Measurements from ENCODE around the gene CAPN8.

The CAPN8 gene

GRCh38 chr1:223653431-223653830 lies 12.1 kb downstream of the CAPN8 start:
- Mint-ChIP-seq H3K4me3 (no peak overlapping the region), H3K36me3 (no peaks in the 10 kb centered on the region), H3K27ac (no peak overlapping the region), H3K9me3 (no peaks in the 10 kb centered on the region), H3K4me1 (no peaks in the 10 kb centered on the region), H3K27me3 (peaks cover 18 to 25% of the 10 kb centered on the region in 2 donors)
- ATAC-seq (replicated peaks) (no peak), DNase-seq (no peak)

DNA sequence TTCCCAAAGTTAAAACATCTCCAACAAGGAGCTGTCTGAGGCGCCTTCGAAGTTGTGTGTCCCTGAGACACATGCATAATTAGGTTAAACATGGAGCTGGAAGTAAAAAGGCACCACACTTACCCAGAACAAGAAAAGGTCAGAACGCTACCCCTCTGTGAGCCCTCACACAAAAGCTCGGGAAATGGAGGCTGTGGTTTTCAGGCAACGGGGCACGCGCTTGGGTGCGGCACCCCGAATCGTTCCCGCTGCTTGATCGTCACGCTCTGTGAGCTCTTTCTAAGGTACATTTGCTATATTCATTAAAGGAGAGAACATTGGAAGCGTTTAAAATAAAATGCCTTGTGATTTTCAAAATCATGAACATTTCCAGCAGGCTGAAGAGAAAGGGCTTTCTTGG lies 12.5 kb downstream of the CAPN8 start:
- DNase-seq, result no peak
- no peak for ATAC-seq (replicated peaks)
- Mint-ChIP-seq H3K27me3 (peaks cover 18 to 24% of the 10 kb centered on the region in 2 donors), H3K4me1 (no peaks in the 10 kb centered on the region), H3K36me3 (no peaks in the 10 kb centered on the region), H3K4me3 (no peak overlapping the region), H3K9me3 (no peaks in the 10 kb centered on the region), H3K27ac (no peak overlapping the region)

DNA sequence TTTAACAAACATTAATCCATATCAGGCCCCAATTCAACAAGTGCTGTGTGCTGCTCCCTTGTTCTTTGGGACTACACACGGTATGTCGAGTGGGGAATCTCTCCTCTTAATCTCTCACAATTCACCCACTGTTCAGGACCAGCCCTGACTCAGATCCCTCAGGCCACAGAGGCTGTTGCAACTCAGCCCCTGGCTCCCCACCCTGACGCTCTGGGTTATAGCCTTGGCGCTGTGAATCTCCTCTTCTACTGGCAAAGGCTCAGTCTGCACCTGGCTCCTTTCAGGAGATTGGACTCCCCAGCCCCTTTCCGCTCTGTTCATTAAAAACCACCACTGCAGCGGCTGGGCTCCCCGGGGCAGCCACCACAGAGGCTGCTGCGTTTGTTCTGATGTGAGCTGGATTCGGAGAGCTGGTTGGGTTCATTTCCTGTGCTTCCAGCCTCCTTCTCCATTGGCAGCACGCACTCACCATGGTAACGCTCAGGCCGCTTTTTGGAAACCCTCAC lies 13.0 kb downstream of the CAPN8 start:
- no peak overlapping the region for H3K4me3 Mint-ChIP-seq
- no peaks in the 10 kb centered on the region for H3K36me3 Mint-ChIP-seq
- ATAC-seq (replicated peaks), result no peak
- DNase-seq, result no peak
- H3K27ac Mint-ChIP-seq, result no peak overlapping the region
- no peaks in the 10 kb centered on the region for H3K4me1 Mint-ChIP-seq
- peaks cover 18 to 20% of the 10 kb centered on the region in 2 donors for H3K27me3 Mint-ChIP-seq
- no peaks in the 10 kb centered on the region for H3K9me3 Mint-ChIP-seq

DNA sequence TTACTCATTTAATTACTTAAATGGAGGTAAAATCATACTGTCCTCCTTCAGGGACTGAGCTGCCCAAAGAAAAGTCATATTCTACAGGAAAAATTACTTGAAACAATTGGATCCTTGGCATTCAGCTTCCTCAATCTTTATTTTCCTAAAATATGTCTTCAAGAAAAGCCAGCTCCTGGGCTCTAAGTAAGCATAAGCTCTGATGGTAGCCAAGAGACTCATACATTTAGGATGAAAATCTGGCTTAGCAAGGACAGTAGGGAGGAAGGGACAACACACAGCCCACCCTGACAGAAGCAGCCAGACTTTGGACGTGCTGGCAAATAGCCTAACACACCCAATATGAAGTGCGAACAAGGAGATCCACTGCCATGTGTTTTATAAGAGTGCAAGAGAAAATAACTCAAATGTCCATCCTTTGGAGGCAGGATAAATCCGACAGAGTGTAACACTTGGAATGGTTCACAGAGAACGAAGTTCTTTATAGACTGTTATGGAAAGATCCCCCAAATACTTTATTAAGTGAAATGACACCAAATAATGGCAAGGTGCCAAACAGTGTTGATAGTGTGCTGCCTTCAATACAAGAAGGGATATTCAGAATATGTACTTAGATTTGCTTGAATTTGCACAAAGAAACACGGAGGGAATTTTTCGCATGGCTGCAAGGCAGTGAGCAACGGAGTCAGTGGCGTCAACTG lies 14.1 kb downstream of the CAPN8 start:
- no peak overlapping the region for H3K27ac Mint-ChIP-seq
- H3K36me3 Mint-ChIP-seq, result no peaks in the 10 kb centered on the region
- H3K9me3 Mint-ChIP-seq, result no peaks in the 10 kb centered on the region
- H3K4me3 Mint-ChIP-seq, result no peak overlapping the region
- no peak for ATAC-seq (replicated peaks)
- DNase-seq, result no peak
- peaks cover 18 to 20% of the 10 kb centered on the region in 2 donors for H3K27me3 Mint-ChIP-seq
- no peaks in the 10 kb centered on the region for H3K4me1 Mint-ChIP-seq

DNA sequence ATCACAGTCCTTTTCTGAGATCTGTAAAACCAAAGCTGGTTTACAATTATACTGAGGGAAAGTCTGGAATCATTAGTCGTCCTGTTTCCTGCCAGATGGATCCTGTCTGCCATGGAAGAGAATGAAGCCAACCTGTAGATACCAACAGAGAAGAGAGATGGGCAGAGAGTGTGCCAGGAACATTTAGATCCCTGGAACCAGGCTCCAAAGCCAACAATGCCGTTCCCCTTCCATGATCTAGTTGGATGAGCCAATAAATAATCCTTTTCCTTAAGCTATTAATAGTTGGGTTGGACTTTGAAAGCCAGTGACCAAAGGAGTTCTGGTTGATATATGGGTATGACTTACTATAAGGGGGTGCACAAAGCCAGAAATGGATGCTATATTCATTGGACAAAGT lies 15.0 kb downstream of the CAPN8 start:
- H3K4me3 Mint-ChIP-seq, result no peak overlapping the region

DNA sequence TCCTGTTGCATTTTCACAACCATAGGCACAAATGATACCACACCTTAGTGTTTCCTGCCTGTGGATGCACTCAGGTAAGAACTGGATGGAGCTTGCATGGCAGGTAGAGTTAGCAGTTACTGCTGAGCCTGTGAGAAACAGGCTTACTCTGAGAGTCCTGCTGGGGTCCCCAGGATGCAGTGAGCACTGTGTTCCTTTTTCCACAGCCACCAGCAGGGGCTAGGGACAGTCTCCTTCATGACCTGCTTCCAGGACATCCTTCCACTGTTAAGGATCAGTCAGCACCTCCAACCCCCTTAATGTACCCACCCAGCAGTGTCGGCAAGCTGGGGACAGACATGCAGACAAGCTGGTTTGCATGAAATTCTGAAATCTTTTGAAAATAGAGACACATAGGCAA lies 16.3 kb downstream of the CAPN8 start:
- Mint-ChIP-seq H3K4me3 (no peak overlapping the region), H3K27ac (no peak overlapping the region), H3K36me3 (no peaks in the 10 kb centered on the region), H3K4me1 (no peaks in the 10 kb centered on the region), H3K27me3 (peaks cover 5 to 8% of the 10 kb centered on the region in 2 donors), H3K9me3 (no peaks in the 10 kb centered on the region)
- DNase-seq (no peak), ATAC-seq (replicated peaks) (no peak)

More for the DNA sequence above, 15.0 kb downstream of the CAPN8 start:
- H3K27me3 Mint-ChIP-seq, result peaks cover 14 to 17% of the 10 kb centered on the region in 2 donors
- no peaks in the 10 kb centered on the region for H3K36me3 Mint-ChIP-seq
- no peaks in the 10 kb centered on the region for H3K9me3 Mint-ChIP-seq
- DNase-seq, result no peak
- H3K27ac Mint-ChIP-seq, result no peak overlapping the region
- no peaks in the 10 kb centered on the region for H3K4me1 Mint-ChIP-seq
- no peak for ATAC-seq (replicated peaks)

- Mint-ChIP-seq H3K4me3 (no peak overlapping the region), H3K9me3 (no peaks in the 10 kb centered on the region), H3K4me1 (no peaks in the 10 kb centered on the region), H3K36me3 (no peaks in the 10 kb centered on the region), H3K27ac (no peak overlapping the region), H3K27me3 (peaks cover 5 to 14% of the 10 kb centered on the region in 2 donors)
- ATAC-seq (replicated peaks) (no peak), DNase-seq (no peak)
These were observed 18.3 kb downstream of the CAPN8 start for GRCh38 chr1:223647249-223647648.

DNA sequence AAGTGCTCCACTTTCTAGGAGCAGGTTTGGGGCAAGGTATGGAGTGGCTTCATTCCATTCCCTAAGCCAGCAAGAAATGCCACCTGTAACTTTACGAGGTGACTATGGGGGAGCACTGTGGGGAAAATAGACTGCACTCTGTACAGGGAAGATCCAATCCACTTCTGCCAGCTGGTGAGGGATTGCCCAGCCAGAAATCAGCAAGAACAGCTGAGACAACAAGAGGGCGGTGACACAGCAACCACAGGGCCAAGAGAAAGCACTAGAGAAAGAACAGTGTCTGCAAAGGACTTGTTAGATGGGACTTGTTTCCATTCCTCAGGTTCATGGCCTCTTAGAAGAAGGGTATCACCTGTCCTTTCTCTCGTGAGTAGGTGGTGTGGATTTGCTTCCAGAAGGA lies 19.6 kb downstream of the CAPN8 start:
- H3K4me1 Mint-ChIP-seq, result no peaks in the 10 kb centered on the region
- ATAC-seq (replicated peaks), result no peak
- peaks cover 12 to 25% of the 10 kb centered on the region in 2 donors for H3K27me3 Mint-ChIP-seq
- no peak overlapping the region for H3K4me3 Mint-ChIP-seq
- no peaks in the 10 kb centered on the region for H3K36me3 Mint-ChIP-seq
- no peaks in the 10 kb centered on the region for H3K9me3 Mint-ChIP-seq
- H3K27ac Mint-ChIP-seq, result no peak overlapping the region
- DNase-seq, result no peak

- Mint-ChIP-seq H3K9me3 (peaks cover 8 to 10% of the 10 kb centered on the region in 2 donors), H3K27me3 (peaks cover 21 to 39% of the 10 kb centered on the region in 2 donors), H3K4me3 (no peak overlapping the region), H3K27ac (no peak overlapping the region), H3K36me3 (peaks cover 0 to 2% of the 10 kb centered on the region in 2 donors), H3K4me1 (no peaks in the 10 kb centered on the region)
- ATAC-seq (replicated peaks) (no peak), DNase-seq (no peak)
These were observed 23.3 kb downstream of the CAPN8 start for GRCh38 chr1:223642237-223642636.

DNA sequence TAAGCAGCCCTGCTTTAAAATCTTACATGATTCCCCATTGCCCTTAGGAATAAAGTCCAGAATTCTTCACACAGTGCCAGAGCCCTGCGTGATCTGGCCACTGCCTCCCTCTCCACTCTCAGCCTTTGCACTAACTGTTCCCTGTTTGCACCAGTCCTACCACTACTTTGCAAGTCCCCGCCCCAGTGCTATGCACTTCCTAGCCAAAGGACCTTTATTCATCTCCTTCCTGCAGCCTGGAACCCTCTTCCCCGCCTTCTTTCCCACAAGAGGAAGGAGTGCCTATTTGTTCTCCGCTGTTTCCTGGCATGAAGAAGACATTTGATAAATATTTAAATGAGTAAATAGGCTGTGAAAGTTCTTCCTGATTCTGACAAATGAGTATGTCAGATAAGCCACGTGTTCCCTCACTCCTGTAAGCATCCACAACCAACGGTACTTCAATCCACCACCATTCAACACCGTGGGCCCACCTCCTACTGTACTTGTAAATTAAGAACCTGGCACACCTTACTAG lies 23.9 kb downstream of the CAPN8 start:
- DNase-seq (no peak), ATAC-seq (replicated peaks) (no peak)
- no peaks in the 10 kb centered on the region for H3K4me1 Mint-ChIP-seq
- no peak overlapping the region for H3K4me3 Mint-ChIP-seq
- H3K9me3 Mint-ChIP-seq, result peaks cover 8 to 12% of the 10 kb centered on the region in 2 donors
- peaks cover 27 to 45% of the 10 kb centered on the region in 2 donors for H3K27me3 Mint-ChIP-seq
- H3K27ac Mint-ChIP-seq, result no peak overlapping the region
- peaks cover 0 to 2% of the 10 kb centered on the region in 2 donors for H3K36me3 Mint-ChIP-seq

GRCh38 chr1:223639331-223639749 lies 26.2 kb downstream of the CAPN8 start:
- H3K27me3 Mint-ChIP-seq, result peaks cover 27 to 45% of the 10 kb centered on the region in 2 donors
- peak; percentile 22 to 34 for ATAC-seq (replicated peaks)
- no peak for DNase-seq
- no peak overlapping the region for H3K27ac Mint-ChIP-seq
- H3K36me3 Mint-ChIP-seq, result peaks cover 0 to 2% of the 10 kb centered on the region in 2 donors
- H3K9me3 Mint-ChIP-seq, result peaks cover 8 to 12% of the 10 kb centered on the region in 2 donors
- no peak overlapping the region for H3K4me3 Mint-ChIP-seq
- no peaks in the 10 kb centered on the region for H3K4me1 Mint-ChIP-seq

GRCh38 chr1:223635236-223635635 lies 30.3 kb downstream of the CAPN8 start:
- no peaks in the 10 kb centered on the region for H3K4me1 Mint-ChIP-seq

GRCh38 chr1:223634423-223634822 lies 31.1 kb downstream of the CAPN8 start:
- peaks cover 4 to 6% of the 10 kb centered on the region in 2 donors for H3K9me3 Mint-ChIP-seq
- H3K27me3 Mint-ChIP-seq, result peaks cover 20 to 21% of the 10 kb centered on the region in 2 donors
- DNase-seq (no peak), ATAC-seq (replicated peaks) (no peak)
- no peak overlapping the region for H3K27ac Mint-ChIP-seq
- H3K36me3 Mint-ChIP-seq, result peaks cover 0 to 4% of the 10 kb centered on the region in 2 donors
- H3K4me3 Mint-ChIP-seq, result no peak overlapping the region
- no peaks in the 10 kb centered on the region for H3K4me1 Mint-ChIP-seq

More at GRCh38 chr1:223635236-223635635, 30.3 kb downstream of the CAPN8 start:
- H3K27ac Mint-ChIP-seq, result no peak overlapping the region
- peaks cover 8 to 12% of the 10 kb centered on the region in 2 donors for H3K9me3 Mint-ChIP-seq
- H3K27me3 Mint-ChIP-seq, result peaks cover 21 to 27% of the 10 kb centered on the region in 2 donors
- H3K36me3 Mint-ChIP-seq, result peaks cover 0 to 4% of the 10 kb centered on the region in 2 donors
- ATAC-seq (replicated peaks) (no peak), DNase-seq (no peak)
- no peak overlapping the region for H3K4me3 Mint-ChIP-seq

GRCh38 chr1:223631956-223632355 lies 33.5 kb downstream of the CAPN8 start:
- ATAC-seq (replicated peaks), result no peak
- Mint-ChIP-seq H3K27ac (no peak overlapping the region), H3K9me3 (peaks cover 0 to 4% of the 10 kb centered on the region in 2 donors), H3K36me3 (peaks cover 0 to 4% of the 10 kb centered on the region in 2 donors), H3K27me3 (peaks cover 10 to 12% of the 10 kb centered on the region in 2 donors), H3K4me3 (no peak overlapping the region), H3K4me1 (no peaks in the 10 kb centered on the region)
- no peak for DNase-seq

- peaks cover 0 to 4% of the 10 kb centered on the region in 2 donors for H3K9me3 Mint-ChIP-seq
- H3K4me3 Mint-ChIP-seq, result no peak overlapping the region
- peaks cover 0 to 4% of the 10 kb centered on the region in 2 donors for H3K36me3 Mint-ChIP-seq
- peaks cover 7 to 8% of the 10 kb centered on the region in 2 donors for H3K27me3 Mint-ChIP-seq
- no peak for ATAC-seq (replicated peaks)
- H3K4me1 Mint-ChIP-seq, result no peaks in the 10 kb centered on the region
- no peak overlapping the region for H3K27ac Mint-ChIP-seq
- no peak for DNase-seq
These were observed 34.0 kb downstream of the CAPN8 start for GRCh38 chr1:223631473-223631872.

Data from stimulated activated naive B cell treated with anti-CD40 and anti-IgM and Interleukin-4, amounts not matched to agents 10 μg/mL and 1 μg/mL and 100 μg/mL, for 72 hours (primary cell).